B cell (primary cell): ENCODE data around the gene JMJD1C.

Experiments used
- EZH2 ChIP-seq: IDR thresholded peaks from 2 replicates; pipeline ENCODE4 v1.6.1; 2012; ENCODE audit warnings: borderline replicate concordance, low read depth, mild to moderate bottlenecking, moderate library complexity, low read length; ENCODE audit not compliant: insufficient read depth, poor library complexity, severe bottlenecking
- TF ChIP-seq, protein P1 (sequence below): fragments of 200-600 bp; IDR thresholded peaks from one replicate; pipeline ENCODE4 v1.8.0; 2022; ENCODE audit warnings: antibody characterized with exemption, mild to moderate bottlenecking

- TF ChIP-seq, protein P1, sequence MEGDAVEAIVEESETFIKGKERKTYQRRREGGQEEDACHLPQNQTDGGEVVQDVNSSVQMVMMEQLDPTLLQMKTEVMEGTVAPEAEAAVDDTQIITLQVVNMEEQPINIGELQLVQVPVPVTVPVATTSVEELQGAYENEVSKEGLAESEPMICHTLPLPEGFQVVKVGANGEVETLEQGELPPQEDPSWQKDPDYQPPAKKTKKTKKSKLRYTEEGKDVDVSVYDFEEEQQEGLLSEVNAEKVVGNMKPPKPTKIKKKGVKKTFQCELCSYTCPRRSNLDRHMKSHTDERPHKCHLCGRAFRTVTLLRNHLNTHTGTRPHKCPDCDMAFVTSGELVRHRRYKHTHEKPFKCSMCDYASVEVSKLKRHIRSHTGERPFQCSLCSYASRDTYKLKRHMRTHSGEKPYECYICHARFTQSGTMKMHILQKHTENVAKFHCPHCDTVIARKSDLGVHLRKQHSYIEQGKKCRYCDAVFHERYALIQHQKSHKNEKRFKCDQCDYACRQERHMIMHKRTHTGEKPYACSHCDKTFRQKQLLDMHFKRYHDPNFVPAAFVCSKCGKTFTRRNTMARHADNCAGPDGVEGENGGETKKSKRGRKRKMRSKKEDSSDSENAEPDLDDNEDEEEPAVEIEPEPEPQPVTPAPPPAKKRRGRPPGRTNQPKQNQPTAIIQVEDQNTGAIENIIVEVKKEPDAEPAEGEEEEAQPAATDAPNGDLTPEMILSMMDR, result no peak
- TF ChIP-seq EZH2, result no peak
Observed at GRCh38 chr10:63283093-63283492, 182.7 kb downstream of the JMJD1C start.
